CD4-positive, CD25-positive, alpha-beta regulatory T cell (primary cell): ENCODE results near the gene SBNO2. TPM values are rescaled to one million over a fixed set of nuclear protein-coding genes. Genes with fewer than 3 reads are reported as not detected.

Experiments
- ATAC-seq, 2 donors: fragments of 150-1000 bp; cut with Tn5 transposase; one replicate each; pipeline ENCODE4 v1.10.0; 2021; ENCODE audit warnings: low read depth in 2 of 2, moderate number of reproducible peaks in 2 of 2, moderate library complexity in 1 of 2
- DNase-seq, 3 donors: peaks; one replicate each; pipeline versions ENCODE4 v3.0.0 to v3.0.0-alpha.2; 2012 to 2022; ENCODE audit warnings: mixed read lengths in 1 of 3
- H3K27ac ChIP-seq: one replicate; pipeline ENCODE4 v1.7.0; 2013; ENCODE audit warnings: mild to moderate bottlenecking, low read length; ENCODE audit not compliant: insufficient read depth, poor library complexity, severe bottlenecking
- H3K27me3 ChIP-seq: one replicate; pipeline ENCODE4 v1.7.0; 2013; ENCODE audit warnings: low read length; ENCODE audit not compliant: control insufficient read depth, insufficient read depth
- H3K36me3 ChIP-seq: one replicate; pipeline ENCODE4 v1.7.0; 2013; ENCODE audit warnings: mild to moderate bottlenecking, low read length, moderate library complexity; ENCODE audit not compliant: control insufficient read depth, insufficient read depth
- H3K4me1 ChIP-seq: 2 replicates; pipeline ENCODE4 v1.7.0; 2013; ENCODE audit warnings: mild to moderate bottlenecking, low read length; ENCODE audit not compliant: insufficient read depth, control insufficient read depth, poor library complexity, severe bottlenecking
- H3K4me3 ChIP-seq: one replicate; pipeline ENCODE4 v1.7.0; 2013; ENCODE audit warnings: low read depth, mild to moderate bottlenecking, low read length, moderate library complexity
- H3K9me3 ChIP-seq, 2 experiments: 1 replicate in 1 of 2; 2 replicates in 1 of 2; pipeline ENCODE4 v1.7.0; 2013; ENCODE audit warnings: low read length in 2 of 2, mild to moderate bottlenecking in 1 of 2, moderate library complexity in 1 of 2; ENCODE audit not compliant: control insufficient read depth in 2 of 2
- H3K27ac Mint-ChIP-seq, 3 donors: one replicate each; pipeline ENCODE4 v1.8.0; 2020 to 2022; ENCODE audit warnings: mild to moderate bottlenecking in 3 of 3, mixed read lengths in 3 of 3, moderate library complexity in 2 of 3
- H3K27me3 Mint-ChIP-seq: one replicate; pipeline ENCODE4 v1.8.0; 2022; ENCODE audit warnings: mild to moderate bottlenecking, mixed read lengths
- H3K36me3 Mint-ChIP-seq: one replicate; pipeline ENCODE4 v1.8.0; 2020; ENCODE audit warnings: mixed read lengths
- H3K4me1 Mint-ChIP-seq, 4 donors: one replicate each; pipeline ENCODE4 v1.8.0; 2020 to 2022; ENCODE audit warnings: mixed read lengths in 4 of 4, mild to moderate bottlenecking in 1 of 4
- H3K4me3 Mint-ChIP-seq, 4 donors: one replicate each; pipeline ENCODE4 v1.8.0; 2020 to 2022; ENCODE audit warnings: mild to moderate bottlenecking in 4 of 4, mixed read lengths in 4 of 4, moderate library complexity in 3 of 4
- H3K9me3 Mint-ChIP-seq, 7 donors: one replicate each; pipeline ENCODE4 v1.8.0; 2020 to 2022; ENCODE audit warnings: mixed read lengths in 7 of 7, mild to moderate bottlenecking in 3 of 7, moderate library complexity in 2 of 7
- polyA plus RNA-seq, 4 donors: library from polyadenylated mRNA; unstranded; fragments of 300-500 nt; fragmentation: Illumina TruSeq; gene quantifications; one replicate each; pipeline ENCODE4 v1.2.3, GENCODE V29; 2021
- total RNA-seq: library from RNA; stranded (reverse); gene quantifications from one replicate; pipeline ENCODE4 v1.2.3, GENCODE V29; 2022

The SBNO2 gene
- total and polyA plus RNA-seq, 5 donors from 2014 or later: 2.0 to 139 (median 2.7) TPM

DNA sequence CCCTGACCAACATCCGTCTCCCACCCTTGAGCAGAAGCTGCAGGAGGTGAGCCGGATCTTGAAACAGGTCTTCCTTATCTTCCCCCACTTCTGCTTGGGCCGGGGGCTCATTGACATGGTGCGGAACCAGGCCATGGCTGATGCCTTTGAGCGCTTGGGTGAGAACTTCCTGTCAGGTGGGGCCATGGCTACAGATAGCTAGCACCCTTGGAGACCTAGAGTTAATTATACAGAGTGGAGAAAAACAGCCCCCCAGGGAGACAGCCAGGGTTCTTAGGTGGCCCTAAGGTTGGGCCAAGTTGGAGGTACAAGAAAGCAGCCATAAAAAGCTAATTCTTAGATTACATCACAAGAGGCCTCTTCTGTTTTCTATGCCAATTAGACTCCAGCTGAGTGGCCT is 116.0 kb downstream of the SBNO2 start:
- peak overlapping the region; percentile 6 for H3K27ac ChIP-seq

More for the DNA sequence above, 116.0 kb downstream of the SBNO2 start:
- peak; percentile 37 to 41 for ATAC-seq
- H3K27ac Mint-ChIP-seq: peak overlapping the region; percentile 25 to 79 (median 61)
- Histone ChIP-seq H3K36me3 (peaks cover 2% of the 10 kb centered on the region), H3K9me3 (no peaks in the 10 kb centered on the region), H3K4me1 (peaks cover 12% of the 10 kb centered on the region), H3K4me3 (no peak overlapping the region), H3K27me3 (no peaks in the 10 kb centered on the region)
- H3K27me3 Mint-ChIP-seq: no peaks in the 10 kb centered on the region
- H3K4me3 Mint-ChIP-seq: peak overlapping the region in 2 of 4 donors; percentile 33 to 43
- peaks cover 0 to 3% (median 0%) of the 10 kb centered on the region in 7 donors for H3K9me3 Mint-ChIP-seq
- peaks cover 15% of the 10 kb centered on the region for H3K36me3 Mint-ChIP-seq
- H3K4me1 Mint-ChIP-seq: peaks cover 5 to 26% (median 17%) of the 10 kb centered on the region in 4 donors
- peak in 1 of 3 donors; percentile 51 for DNase-seq

Other genes starting within 250 kb of the SBNO2 start
- 14.4 TPM for gene ARID3A, start 248.2 kb downstream of the SBNO2 start, total RNA-seq
- 1 to 10 TPM in 2 of 4 donors, under 1 TPM in 2; 0.63 to 1.4 (median 0.99) TPM for gene ARID3A, start 248.2 kb downstream of the SBNO2 start, polyA plus RNA-seq
- gene WDR18, start 189.9 kb downstream of the SBNO2 start, total RNA-seq: 23.8 TPM
- 10 to 100 TPM; 55.4 to 71.1 (median 64.9) TPM for gene WDR18, start 189.9 kb downstream of the SBNO2 start, polyA plus RNA-seq
- gene GRIN3B, start 173.8 kb downstream of the SBNO2 start, total RNA-seq: not detected
- gene GRIN3B, start 173.8 kb downstream of the SBNO2 start, polyA plus RNA-seq: not detected
- 339 TPM for gene TMEM259, start 153.1 kb downstream of the SBNO2 start, total RNA-seq
- gene TMEM259, start 153.1 kb downstream of the SBNO2 start, polyA plus RNA-seq: 10 to 100 TPM; 51.6 to 67.1 (median 54.2) TPM
- gene RNU6-2, start 152.7 kb downstream of the SBNO2 start, total RNA-seq: not detected
- not detected for gene RNU6-2, start 152.7 kb downstream of the SBNO2 start, polyA plus RNA-seq
- 397 TPM for gene CNN2, start 147.7 kb downstream of the SBNO2 start, total RNA-seq
- 100 to 1,000 TPM; 378 to 426 (median 401) TPM for gene CNN2, start 147.7 kb downstream of the SBNO2 start, polyA plus RNA-seq
- 161 TPM for gene ABCA7, start 134.2 kb downstream of the SBNO2 start, total RNA-seq
- 10 to 100 TPM in 1 of 4 donors, 1 to 10 TPM in 3; 3.4 to 13.3 (median 6.9) TPM for gene ABCA7, start 134.2 kb downstream of the SBNO2 start, polyA plus RNA-seq
- gene ARHGAP45, start 107.1 kb downstream of the SBNO2 start, total RNA-seq: 756 TPM
- 100 to 1,000 TPM; 258 to 297 (median 277) TPM for gene ARHGAP45, start 107.1 kb downstream of the SBNO2 start, polyA plus RNA-seq
- gene POLR2E, start 78.9 kb downstream of the SBNO2 start, total RNA-seq: 72.4 TPM
- gene POLR2E, start 78.9 kb downstream of the SBNO2 start, polyA plus RNA-seq: 100 to 1,000 TPM; 120 to 145 (median 133) TPM
- gene GPX4, start 70.3 kb downstream of the SBNO2 start, total RNA-seq: 112 TPM
- gene GPX4, start 70.3 kb downstream of the SBNO2 start, polyA plus RNA-seq: 100 to 1,000 TPM; 318 to 406 (median 354) TPM
- gene STK11, start 31.5 kb upstream of the SBNO2 start, total RNA-seq: 71.4 TPM
- 10 to 100 TPM; 11.9 to 23.0 (median 17.4) TPM for gene STK11, start 31.5 kb upstream of the SBNO2 start, polyA plus RNA-seq
- 0.12 TPM for gene CBARP, start 63.7 kb upstream of the SBNO2 start, total RNA-seq
- gene CBARP, start 63.7 kb upstream of the SBNO2 start, polyA plus RNA-seq: not detected
- 124 TPM for gene ATP5F1D, start 67.5 kb upstream of the SBNO2 start, total RNA-seq
- gene ATP5F1D, start 67.5 kb upstream of the SBNO2 start, polyA plus RNA-seq: 100 to 1,000 TPM; 208 to 236 (median 223) TPM
- gene MIDN, start 74.3 kb upstream of the SBNO2 start, total RNA-seq: 126 TPM
- gene MIDN, start 74.3 kb upstream of the SBNO2 start, polyA plus RNA-seq: 1 to 10 TPM; 1.4 to 3.4 (median 1.8) TPM
- 497 TPM for gene CIRBP, start 95.1 kb upstream of the SBNO2 start, total RNA-seq
- gene CIRBP, start 95.1 kb upstream of the SBNO2 start, polyA plus RNA-seq: 100 to 1,000 TPM; 172 to 243 (median 210) TPM
- gene FAM174C, start 101.3 kb upstream of the SBNO2 start, total RNA-seq: 44.2 TPM
- gene FAM174C, start 101.3 kb upstream of the SBNO2 start, polyA plus RNA-seq: 10 to 100 TPM; 72.9 to 91.3 (median 88.4) TPM
- gene EFNA2, start 111.6 kb upstream of the SBNO2 start, total RNA-seq: not detected
- not detected for gene EFNA2, start 111.6 kb upstream of the SBNO2 start, polyA plus RNA-seq
- gene NDUFS7, start 209.6 kb upstream of the SBNO2 start, total RNA-seq: 58.3 TPM
- 100 to 1,000 TPM; 190 to 227 (median 215) TPM for gene NDUFS7, start 209.6 kb upstream of the SBNO2 start, polyA plus RNA-seq
- 6.7 TPM for gene GAMT, start 227.3 kb upstream of the SBNO2 start, total RNA-seq
- 10 to 100 TPM; 10.4 to 20.2 (median 14.2) TPM for gene GAMT, start 227.3 kb upstream of the SBNO2 start, polyA plus RNA-seq
- 153 TPM for gene DAZAP1, start 233.3 kb upstream of the SBNO2 start, total RNA-seq
- gene DAZAP1, start 233.3 kb upstream of the SBNO2 start, polyA plus RNA-seq: 1 to 10 TPM; 2.4 to 5.3 (median 4.2) TPM